ENCODE measurements around the gene ACTMAP.

DNA sequence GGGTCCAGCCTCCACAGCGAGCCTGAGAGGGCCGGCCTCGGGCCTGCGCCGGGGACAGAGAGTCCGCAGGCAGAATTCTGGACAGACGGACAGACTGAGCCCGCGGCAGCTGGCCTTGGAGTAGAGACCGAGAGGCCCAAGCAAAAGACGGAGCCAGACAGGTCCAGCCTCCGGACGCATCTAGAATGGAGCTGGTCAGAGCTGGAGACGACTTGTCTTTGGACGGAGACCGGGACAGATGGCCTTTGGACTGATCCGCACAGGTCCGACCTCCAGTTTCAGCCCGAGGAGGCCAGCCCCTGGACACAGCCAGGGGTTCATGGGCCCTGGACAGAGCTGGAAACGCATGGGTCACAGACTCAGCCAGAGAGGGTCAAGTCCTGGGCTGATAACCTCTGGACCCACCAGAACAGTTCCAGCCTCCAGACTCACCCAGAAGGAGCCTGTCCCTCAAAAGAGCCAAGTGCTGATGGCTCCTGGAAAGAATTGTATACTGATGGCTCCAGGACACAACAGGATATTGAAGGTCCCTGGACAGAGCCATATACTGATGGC is 32.9 kb downstream of the ACTMAP start:
- TF ChIP-seq, protein P1, sequence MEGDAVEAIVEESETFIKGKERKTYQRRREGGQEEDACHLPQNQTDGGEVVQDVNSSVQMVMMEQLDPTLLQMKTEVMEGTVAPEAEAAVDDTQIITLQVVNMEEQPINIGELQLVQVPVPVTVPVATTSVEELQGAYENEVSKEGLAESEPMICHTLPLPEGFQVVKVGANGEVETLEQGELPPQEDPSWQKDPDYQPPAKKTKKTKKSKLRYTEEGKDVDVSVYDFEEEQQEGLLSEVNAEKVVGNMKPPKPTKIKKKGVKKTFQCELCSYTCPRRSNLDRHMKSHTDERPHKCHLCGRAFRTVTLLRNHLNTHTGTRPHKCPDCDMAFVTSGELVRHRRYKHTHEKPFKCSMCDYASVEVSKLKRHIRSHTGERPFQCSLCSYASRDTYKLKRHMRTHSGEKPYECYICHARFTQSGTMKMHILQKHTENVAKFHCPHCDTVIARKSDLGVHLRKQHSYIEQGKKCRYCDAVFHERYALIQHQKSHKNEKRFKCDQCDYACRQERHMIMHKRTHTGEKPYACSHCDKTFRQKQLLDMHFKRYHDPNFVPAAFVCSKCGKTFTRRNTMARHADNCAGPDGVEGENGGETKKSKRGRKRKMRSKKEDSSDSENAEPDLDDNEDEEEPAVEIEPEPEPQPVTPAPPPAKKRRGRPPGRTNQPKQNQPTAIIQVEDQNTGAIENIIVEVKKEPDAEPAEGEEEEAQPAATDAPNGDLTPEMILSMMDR (IDR thresholded peaks at IDR 0.05 in 4 of 5, conservative IDR thresholded peaks at IDR 0.05 in 1 of 5), result no peak
- no peak for TF ChIP-seq POLR2A (IDR thresholded peaks at IDR 0.05)

Measured in gastrocnemius medialis (tissue), 4 donors.